ENCODE measurements around the gene SNX9.

- TF ChIP-seq CTCF (optimal IDR thresholded peaks at IDR 0.05 in 1 of 3, IDR thresholded peaks at IDR 0.05 in 1 of 3, conservative IDR thresholded peaks at IDR 0.05 in 1 of 3; ENCODE audit: extremely low read depth in 1 of 3, insufficient read depth in 2 of 3, low read length in 3 of 3) (no peak), EZH2 (IDR thresholded peaks at IDR 0.05; ENCODE audit: low read length) (no peak)
Measured at GRCh38 chr6:157994125-157994795, 171.2 kb downstream of the SNX9 start.
